Left kidney (tissue), 8 donors: Measurements from ENCODE around the gene CPVL. TPM values are rescaled to one million over a fixed set of nuclear protein-coding genes. Genes with fewer than 3 reads are reported as not detected.

Experiments used
- DNase-seq: peaks from one replicate; pipeline ENCODE4 v3.0.0-alpha.2; 2013
- long read RNA-seq, 8 donors: transcript quantifications; one replicate each; lab custom pipeline, GENCODE V29; 2026
- polyA plus RNA-seq: library from polyadenylated mRNA; unstranded; fragments of 120-200 nt; gene quantifications from one replicate; pipeline ENCODE4 v1.2.1, GENCODE V29; 2013; ENCODE audit not compliant: insufficient read length

Gene CPVL
- polyA plus RNA-seq, result 57.8 TPM
- long read RNA-seq, donor 1, transcript CPVL-201 (13 exons, 2,091 nt), result major isoform, 15 of 24 reads
- long read RNA-seq, donor 1, partial matches to known transcripts, result 9 of 24 reads
- long read RNA-seq, donor 1, other reads (novel, unspliced or antisense), result 0 of 24 reads
- long read RNA-seq, donor 2, transcript CPVL-201 (13 exons, 2,091 nt), result major isoform, 18 of 24 reads
- long read RNA-seq, donor 2, partial matches to known transcripts, result 6 of 24 reads
- long read RNA-seq, donor 2, other reads (novel, unspliced or antisense), result 0 of 24 reads
- long read RNA-seq, donor 3, transcript CPVL-201 (13 exons, 2,091 nt), result major isoform, 16 of 22 reads
- long read RNA-seq, donor 3, partial matches to known transcripts, result 6 of 22 reads
- long read RNA-seq, donor 3, other reads (novel, unspliced or antisense), result 0 of 22 reads
- long read RNA-seq, donor 4, partial matches to known transcripts, result 0 of 1 reads
- long read RNA-seq, donor 4, other reads (novel, unspliced or antisense), result 0 of 1 reads
- long read RNA-seq, donor 5, transcript CPVL-201 (13 exons, 2,091 nt), result major isoform, 24 of 26 reads
- long read RNA-seq, donor 5, partial matches to known transcripts, result 0 of 26 reads
- long read RNA-seq, donor 5, other reads (novel, unspliced or antisense), result 0 of 26 reads
- long read RNA-seq, donor 6, transcript CPVL-201 (13 exons, 2,091 nt), result major isoform, 11 of 15 reads
- long read RNA-seq, donor 6, partial matches to known transcripts, result 0 of 15 reads
- long read RNA-seq, donor 6, other reads (novel, unspliced or antisense), result 0 of 15 reads
- long read RNA-seq, donor 7, transcript CPVL-202 (13 exons, 1,739 nt), result minor isoform, 6 of 45 reads
- long read RNA-seq, donor 7, transcript CPVL-201 (13 exons, 2,091 nt), result major isoform, 31 of 45 reads
- long read RNA-seq, donor 7, partial matches to known transcripts, result 8 of 45 reads
- long read RNA-seq, donor 7, other reads (novel, unspliced or antisense), result 0 of 45 reads
- long read RNA-seq, donor 8, transcript CPVL-201 (13 exons, 2,091 nt), result major isoform, 10 of 11 reads
- long read RNA-seq, donor 8, partial matches to known transcripts, result 0 of 11 reads
- long read RNA-seq, donor 8, other reads (novel, unspliced or antisense), result 0 of 11 reads

DNA sequence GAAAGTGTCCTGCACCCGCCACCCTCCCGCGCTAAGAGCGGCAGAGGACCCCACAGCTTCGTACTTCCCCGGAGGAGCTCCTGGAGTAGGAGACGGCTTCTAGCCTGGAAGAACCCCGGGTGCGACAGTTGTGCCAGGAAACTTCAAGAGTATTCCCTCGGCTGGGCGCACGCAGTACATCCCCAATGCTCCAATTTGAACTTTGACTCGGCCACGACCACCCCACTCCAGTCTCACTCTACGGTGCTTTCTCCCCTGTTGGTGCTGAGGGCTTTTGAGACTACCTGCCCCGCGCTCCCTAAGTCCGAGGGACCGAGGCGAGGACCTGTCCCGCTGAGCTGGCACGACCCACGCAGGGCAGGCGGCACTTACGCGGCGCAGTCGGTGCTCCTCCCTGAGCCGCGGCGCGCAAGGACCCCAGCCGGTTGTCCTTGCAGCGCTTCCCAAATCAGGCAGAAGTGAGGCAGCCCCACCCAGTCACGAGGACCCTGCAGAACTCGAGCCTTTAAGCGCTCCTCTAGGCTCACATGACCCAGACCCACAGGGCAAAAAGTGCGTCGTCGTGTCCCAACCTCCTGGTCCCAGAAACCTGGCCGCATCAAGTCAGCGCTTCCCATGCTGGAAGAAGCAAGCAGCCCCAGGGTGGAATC lies at the start of gene CPVL:
TSS of gene CPVL (minus strand) at position 481 of the 650 bp plus-strand sequence. CDS start 25,476 bp downstream, outside the sequence.
- DNase-seq, result no peak

- DNase-seq, result peak; percentile 60
These were observed 48.5 kb upstream of the CPVL start, which contains the start of gene CHN2 for GRCh38 chr7:29194594-29195427. TSS of gene CHN2 (plus strand) at chr7:29194775.

DNA sequence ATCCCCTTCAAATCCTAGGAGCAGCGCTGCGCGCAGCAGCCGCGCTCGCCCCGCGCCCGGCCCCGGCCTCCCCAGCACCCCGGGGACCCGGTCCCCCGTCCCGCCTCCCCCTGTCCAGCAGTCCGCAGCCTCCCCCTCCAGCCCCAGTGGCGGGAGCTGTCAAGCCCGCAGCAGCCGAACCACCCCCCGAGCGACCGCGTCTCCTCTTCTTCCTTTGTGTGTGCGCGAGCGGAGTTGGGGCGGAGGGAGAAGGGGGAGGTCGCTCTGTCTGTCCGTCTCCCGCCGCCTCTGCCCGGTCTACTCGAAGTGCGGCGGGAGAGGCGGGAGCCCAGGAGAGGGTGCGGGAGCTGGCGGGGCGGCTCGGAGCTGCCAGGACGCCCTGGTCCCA lies 47.9 kb upstream of the CPVL start:
- peak; percentile 35 for DNase-seq

GRCh38 chr7:29193316-29194205 lies 47.2 kb upstream of the CPVL start:
- peak; percentile 24 for DNase-seq

DNA sequence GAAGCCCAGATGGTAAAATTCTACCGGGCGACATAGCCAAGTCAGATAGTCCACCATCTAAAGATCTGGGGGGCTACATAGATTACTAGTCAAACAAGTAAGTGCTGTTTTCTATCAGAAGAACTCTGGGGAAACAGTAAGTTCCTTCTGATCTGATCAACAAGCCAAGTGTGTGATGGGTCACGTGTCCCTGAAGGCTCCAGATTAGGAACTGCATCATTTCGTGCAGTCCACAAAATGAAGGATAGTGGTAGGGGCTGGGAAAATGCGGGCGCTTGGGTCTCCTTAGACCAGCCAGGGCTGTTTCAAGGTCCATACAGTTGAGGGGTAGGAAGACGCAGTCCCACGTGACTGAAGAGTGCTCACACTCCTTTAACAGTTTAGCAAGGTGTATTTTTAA lies 46.5 kb upstream of the CPVL start:
- no peak for DNase-seq

DNA sequence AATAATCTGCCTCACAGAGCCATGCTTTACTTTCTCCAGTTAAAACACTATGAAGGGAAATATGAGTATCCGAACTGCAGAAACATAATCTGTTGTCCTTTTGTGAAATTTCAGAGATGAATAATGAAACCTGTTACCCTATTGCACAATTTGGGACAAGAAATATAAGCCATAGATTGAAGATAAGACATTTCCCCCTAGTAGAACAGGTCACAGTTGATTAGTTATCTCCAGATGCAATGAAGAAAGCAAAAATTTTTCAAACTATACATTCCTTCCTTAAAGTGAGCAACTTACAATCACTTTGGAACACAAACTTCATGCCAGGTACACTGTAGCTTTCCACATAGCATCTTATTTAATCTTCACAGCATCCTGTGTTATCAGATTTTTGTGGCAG lies 46.0 kb upstream of the CPVL start:
- DNase-seq, result no peak

GRCh38 chr7:29190349-29191045 lies 44.2 kb upstream of the CPVL start:
- no peak for DNase-seq

GRCh38 chr7:29189743-29190201 lies 43.4 kb upstream of the CPVL start:
- DNase-seq, result peak; percentile 77

DNA sequence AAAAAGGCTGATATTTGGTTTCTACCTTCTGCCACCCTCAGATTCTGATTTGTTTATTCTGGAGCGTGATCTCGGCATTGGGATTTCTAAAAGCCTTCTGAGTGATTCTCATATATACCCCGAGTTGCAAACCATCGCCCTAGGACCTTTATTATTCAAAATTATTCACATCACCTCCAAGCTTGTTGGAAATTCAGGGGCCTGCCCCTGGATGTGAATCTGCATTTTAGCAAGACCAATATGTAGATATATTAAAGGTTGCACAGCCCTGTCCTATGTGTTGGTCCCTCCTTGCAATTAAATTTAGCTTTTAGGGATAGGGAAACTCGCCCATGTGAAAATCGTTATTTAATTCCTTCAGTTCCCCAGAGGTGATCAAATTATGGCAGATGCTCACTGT lies 39.3 kb upstream of the CPVL start:
- no peak for DNase-seq

DNA sequence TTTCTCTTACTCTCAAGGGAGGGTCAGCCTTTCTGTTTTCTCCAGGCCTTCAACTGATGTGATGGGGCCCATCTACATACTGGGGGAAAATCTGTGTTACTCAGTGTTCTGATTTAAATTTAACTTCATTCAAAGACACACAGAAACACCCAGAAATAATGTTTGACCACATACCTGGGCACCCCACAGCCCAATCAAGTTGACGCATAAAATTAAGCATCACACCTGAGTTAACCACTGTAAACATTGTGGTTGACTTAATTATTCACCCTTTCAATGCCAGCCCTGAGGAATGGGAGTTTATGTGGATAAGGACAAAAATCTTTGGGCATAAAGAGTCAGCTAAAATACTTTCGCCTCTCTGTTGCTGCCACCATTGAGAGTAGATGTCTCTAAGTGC lies 38.3 kb upstream of the CPVL start:
- DNase-seq, result no peak

DNA sequence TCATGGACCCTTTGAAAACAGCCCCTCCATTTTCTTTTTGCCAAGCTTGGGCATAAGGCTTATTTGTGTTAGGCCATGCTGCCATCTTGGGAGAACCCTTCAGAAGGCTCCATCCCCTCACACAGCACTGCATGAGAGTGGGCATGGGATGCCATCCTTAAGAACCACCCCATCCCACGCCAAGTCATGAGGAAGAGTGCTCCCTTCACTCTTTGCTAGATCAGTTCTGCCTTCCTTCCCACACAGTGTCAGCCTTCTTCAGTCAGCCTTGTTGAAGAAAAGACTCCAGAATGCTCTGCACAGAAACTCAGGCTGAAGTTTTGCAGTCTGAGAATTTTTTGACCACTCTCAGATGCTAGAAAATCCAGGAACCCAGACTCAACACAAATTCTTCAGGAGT lies 32.8 kb upstream of the CPVL start:
- no peak for DNase-seq

GRCh38 chr7:29177963-29178600 lies 31.7 kb upstream of the CPVL start:
- DNase-seq, result no peak

- DNase-seq, result no peak
These were observed 27.1 kb upstream of the CPVL start for GRCh38 chr7:29173458-29173857.

- no peak for DNase-seq
These were observed 24.4 kb upstream of the CPVL start for GRCh38 chr7:29170781-29171180.

GRCh38 chr7:29167721-29168120 lies 21.4 kb upstream of the CPVL start:
- DNase-seq, result no peak

- no peak for DNase-seq
These were observed 17.5 kb upstream of the CPVL start for GRCh38 chr7:29163854-29164253.

GRCh38 chr7:29162577-29162976 lies 16.2 kb upstream of the CPVL start:
- no peak for DNase-seq

DNA sequence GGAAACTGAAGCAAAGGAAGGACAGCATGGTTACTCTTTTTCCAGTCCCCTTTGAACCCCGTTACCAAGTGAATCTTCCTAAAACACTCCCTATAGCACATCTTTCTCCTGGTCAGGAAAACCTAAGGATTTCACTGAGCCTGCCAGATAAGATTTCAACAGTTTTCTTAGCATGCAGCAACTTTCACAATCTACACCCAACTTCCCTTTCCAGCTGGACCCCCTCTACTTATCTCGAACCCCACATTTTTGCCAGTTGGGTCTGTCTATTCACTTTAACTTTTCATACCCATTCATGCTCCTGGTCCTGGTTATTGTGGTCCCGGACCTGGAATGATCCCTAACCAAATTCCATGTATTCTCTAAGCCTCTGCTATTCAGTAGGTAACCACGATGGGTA lies 14.9 kb upstream of the CPVL start:
- DNase-seq, result no peak

DNA sequence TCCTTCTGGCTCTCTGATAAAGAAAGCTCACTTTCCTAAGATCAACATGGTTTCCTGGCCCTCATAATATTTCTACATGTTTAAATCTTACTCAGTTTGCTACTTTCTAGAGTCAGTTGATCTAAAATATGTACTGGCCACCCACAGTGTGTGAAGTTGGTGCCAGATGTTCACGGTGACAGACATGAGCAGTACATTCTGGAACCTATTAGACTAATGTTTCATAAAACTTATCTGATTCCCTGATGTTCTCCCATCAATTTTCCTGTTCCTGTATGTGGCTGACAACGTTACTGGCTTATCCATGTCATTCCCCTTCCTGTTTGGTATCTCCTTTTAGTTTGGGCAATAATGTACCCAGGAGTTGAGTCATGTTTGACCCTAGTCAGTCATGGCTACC lies 13.7 kb upstream of the CPVL start:
- DNase-seq, result no peak
